Endometrial microvascular endothelial cells (primary cell): ENCODE measurements around the gene AMER3. TPM values are rescaled to one million over a fixed set of nuclear protein-coding genes. Genes with fewer than 3 reads are reported as not detected.

ENCODE experiments used
- in situ Hi-C: cut with HindIII; loops from 2 replicates; pipeline ENCODE4 v1.10.0; 2017; ENCODE audit warnings: low sequenced_read_pairs, low pct_unique_long_range_greater_than_20kb; ENCODE audit errors: inconsistent ontology term
- total RNA-seq: library from RNA; depleted of rRNA; stranded (reverse); fragments of >200 nt; gene quantifications from one replicate; pipeline ENCODE4 v1.2.3, GENCODE V29; 2015; ENCODE audit errors: inconsistent ontology term

The AMER3 gene
- total RNA-seq, 1 donor from 2014 or later, result not detected

GRCh38 chr2:130766711-130767407 is 11.5 kb downstream of the AMER3 start:
- in situ Hi-C loops, result no loop called here

- in situ Hi-C loops, result no loop called here
These were observed 12.1 kb downstream of the AMER3 start for GRCh38 chr2:130767408-130767775.

GRCh38 chr2:130768191-130768855 is 13.0 kb downstream of the AMER3 start:
- in situ Hi-C loops, result no loop called here

- in situ Hi-C loops, result no loop called here
These were observed 14.1 kb downstream of the AMER3 start for GRCh38 chr2:130769343-130769907.

- in situ Hi-C loops, result no loop called here
These were observed 21.2 kb downstream of the AMER3 start for GRCh38 chr2:130776550-130776949.

- in situ Hi-C loops, result no loop called here
These were observed 23.4 kb downstream of the AMER3 start for GRCh38 chr2:130778781-130779180.

GRCh38 chr2:130785466-130786055 is 30.2 kb downstream of the AMER3 start:
- in situ Hi-C loops, result no loop called here

- in situ Hi-C loops, result no loop called here
These were observed 30.7 kb downstream of the AMER3 start for GRCh38 chr2:130786076-130786475.

GRCh38 chr2:130787841-130788240 is 32.5 kb downstream of the AMER3 start:
- in situ Hi-C loops, result no loop called here

- in situ Hi-C loops, result no loop called here
These were observed 35.0 kb downstream of the AMER3 start for GRCh38 chr2:130790312-130790711.

- in situ Hi-C loops, result no loop called here
These were observed 35.7 kb downstream of the AMER3 start for GRCh38 chr2:130790804-130791616.

- in situ Hi-C loops, result no loop called here
These were observed 36.2 kb downstream of the AMER3 start for GRCh38 chr2:130791617-130791939.

GRCh38 chr2:130795431-130795830 is 40.1 kb downstream of the AMER3 start:
- in situ Hi-C loops, result no loop called here

GRCh38 chr2:130796290-130796689 is 41.0 kb downstream of the AMER3 start:
- in situ Hi-C loops, result no loop called here

GRCh38 chr2:130797493-130798435 is 42.4 kb downstream of the AMER3 start:
- in situ Hi-C loops, result no loop called here

- in situ Hi-C loops, result no loop called here
These were observed 43.3 kb downstream of the AMER3 start for GRCh38 chr2:130798472-130799218.

GRCh38 chr2:130799295-130799694 is 44.0 kb downstream of the AMER3 start:
- in situ Hi-C loops, result no loop called here

- in situ Hi-C loops, result no loop called here
These were observed 50.3 kb downstream of the AMER3 start for GRCh38 chr2:130805613-130806012.
